ENCODE data around the gene DYNLRB1.

GRCh38 chr20:34583544-34583943, 67.3 kb downstream of the DYNLRB1 start:
- TF ChIP-seq POLR2A (IDR thresholded peaks at IDR 0.05; ENCODE audit: extremely low read depth, insufficient read length) = no peak
- TF ChIP-seq CTCF (IDR thresholded peaks at IDR 0.05; ENCODE audit: low read depth, low read length) = no peak
- no peak for TF ChIP-seq MAX (IDR thresholded peaks at IDR 0.05; ENCODE audit: low read depth, low read length)
- TF ChIP-seq MYC (IDR thresholded peaks at IDR 0.05; ENCODE audit: low read depth, low read length) = no peak

Data from NB4 (cell line).